ENCODE measurements around the gene PTH2R. TPM values are rescaled to one million over a fixed set of nuclear protein-coding genes. Genes with fewer than 3 reads are reported as not detected.
A peak's percentile ranks its signal among the peaks of the same experiment; 100 is the strongest.

Gene PTH2R, protein sequence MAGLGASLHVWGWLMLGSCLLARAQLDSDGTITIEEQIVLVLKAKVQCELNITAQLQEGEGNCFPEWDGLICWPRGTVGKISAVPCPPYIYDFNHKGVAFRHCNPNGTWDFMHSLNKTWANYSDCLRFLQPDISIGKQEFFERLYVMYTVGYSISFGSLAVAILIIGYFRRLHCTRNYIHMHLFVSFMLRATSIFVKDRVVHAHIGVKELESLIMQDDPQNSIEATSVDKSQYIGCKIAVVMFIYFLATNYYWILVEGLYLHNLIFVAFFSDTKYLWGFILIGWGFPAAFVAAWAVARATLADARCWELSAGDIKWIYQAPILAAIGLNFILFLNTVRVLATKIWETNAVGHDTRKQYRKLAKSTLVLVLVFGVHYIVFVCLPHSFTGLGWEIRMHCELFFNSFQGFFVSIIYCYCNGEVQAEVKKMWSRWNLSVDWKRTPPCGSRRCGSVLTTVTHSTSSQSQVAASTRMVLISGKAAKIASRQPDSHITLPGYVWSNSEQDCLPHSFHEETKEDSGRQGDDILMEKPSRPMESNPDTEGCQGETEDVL
- total RNA-seq (2011; cell fraction: chromatin; rRNA removed; ENCODE audit: low replicate concordance) = 5.3 and 15.2 TPM in 2 replicates
- 1.8 and 3.0 TPM in 2 replicates for total RNA-seq (2011; cell fraction: nucleolus; rRNA removed)
- 3.2 and 5.5 TPM in 2 replicates for total RNA-seq (2011; cell fraction: nucleoplasm; rRNA removed)
- total RNA-seq (2014; rRNA removed) = 2.7 and 4.0 TPM in 2 replicates
- total RNA-seq (2014; rRNA removed; fragmentation: Illumina TruSeq; extraction: Trizol) = 5.8 and 6.4 TPM in 2 replicates
- total RNA-seq (2015; rRNA removed; fragmentation: Illumina TruSeq; extraction: Trizol) = 8.1 and 8.8 TPM in 2 replicates
- 6.0 and 6.5 TPM in 2 replicates for total RNA-seq (2021)
- 3.4 and 6.0 TPM in 2 replicates for polyA plus RNA-seq (2011; rRNA removed)
- polyA plus RNA-seq (2011; cell fraction: cytosol; rRNA removed) = 0.28 and 1.9 TPM in 2 replicates
- polyA plus RNA-seq (2011; cell fraction: nucleus; rRNA removed) = 1.6 and 5.0 TPM in 2 replicates
- 3.8 and 7.3 TPM in 2 replicates for polyA plus RNA-seq (2012)
- polyA plus RNA-seq (2014; fragmentation: Illumina TruSeq; extraction: Trizol) = 4.6 and 4.9 TPM in 2 replicates
- polyA plus RNA-seq (2014; fragmentation: Nextera tagmentation; extraction: Ambion mirVana) = 1 to 10 TPM; 2.7 to 3.4 TPM
- 2.3 and 4.2 TPM in 2 replicates for polyA plus RNA-seq (2014; rRNA removed)
- 4.0 and 9.1 TPM in 2 replicates for polyA minus RNA-seq (2011; rRNA and poly(A)+ RNA removed)
- polyA minus RNA-seq (2011; cell fraction: cytosol; rRNA and poly(A)+ RNA removed) = 2.8 TPM in 1 of 2 replicates, not detected in the other
- polyA minus RNA-seq (2011; cell fraction: nucleus; rRNA and poly(A)+ RNA removed) = 3.0 and 15.1 TPM in 2 replicates
- Bru-seq, nascent RNA = percentile 34 among the genes with signal in this experiment
- percentile 42 among the genes with signal in this experiment for BruChase-seq, experiment 1, labeled RNA remaining after a 2-hour chase
- percentile 41 among the genes with signal in this experiment for BruChase-seq, experiment 2, labeled RNA remaining after a 6-hour chase
- long read RNA-seq, experiment 1, partial matches to known transcripts = 0 of 19 reads
- long read RNA-seq, experiment 1, other reads (novel, unspliced or antisense) = 19 of 19 reads
- long read RNA-seq, experiment 2, partial matches to known transcripts = 2 of 7 reads
- long read RNA-seq, experiment 2, other reads (novel, unspliced or antisense) = 5 of 7 reads
- long read RNA-seq, experiment 3, partial matches to known transcripts = 1 of 8 reads
- long read RNA-seq, experiment 3, other reads (novel, unspliced or antisense) = 7 of 8 reads

DNA sequence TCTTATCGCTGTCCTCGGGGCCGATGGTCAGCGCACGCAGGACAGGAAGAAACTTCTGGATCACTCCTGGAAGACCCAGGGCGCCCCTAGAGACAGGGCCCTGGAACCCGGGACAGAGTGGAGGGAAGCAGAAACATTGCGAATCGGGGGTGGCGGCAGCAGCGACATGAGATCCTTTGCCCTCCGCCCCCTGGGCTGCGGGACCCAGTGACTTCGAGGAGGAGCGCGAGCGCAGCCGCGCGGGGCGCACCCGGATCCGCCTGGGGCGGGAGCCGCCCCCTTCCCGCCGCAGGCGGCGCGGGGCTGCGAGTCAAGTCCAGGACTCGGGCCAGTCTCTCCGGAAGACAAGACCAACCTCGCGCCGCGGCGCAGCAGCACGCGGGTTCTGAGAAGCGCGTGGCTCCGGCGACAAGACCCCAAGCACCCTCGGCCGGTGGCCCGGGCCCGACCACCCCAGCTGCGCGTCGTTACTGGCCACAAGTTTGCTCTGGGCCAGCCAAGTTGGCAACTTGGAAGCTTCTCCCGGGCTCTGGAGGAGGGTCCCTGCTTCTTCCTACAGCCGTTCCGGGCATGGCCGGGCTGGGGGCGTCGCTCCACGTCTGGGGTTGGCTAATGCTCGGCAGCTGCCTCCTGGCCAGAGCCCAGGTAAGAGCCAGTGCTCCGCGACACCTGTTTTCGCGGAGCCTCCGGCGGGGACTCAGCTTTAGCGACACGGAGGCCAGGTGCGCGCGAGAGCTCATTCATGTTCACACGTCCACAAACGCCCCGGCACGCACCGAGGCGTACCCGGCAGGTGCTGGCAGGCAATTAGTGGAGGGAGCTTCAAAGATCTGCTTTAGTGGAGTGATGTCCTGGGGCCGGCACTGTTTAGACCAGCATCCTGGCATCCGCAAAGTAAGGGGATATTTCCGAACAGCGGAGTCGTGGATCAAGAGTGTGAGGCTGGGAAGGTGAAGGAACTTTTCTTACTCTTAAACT, at the start of gene PTH2R:
TSS of gene PTH2R (plus strand) at position 319 of the 978 bp plus-strand sequence. CDS start at position 571, 252 bp downstream.
- Histone ChIP-seq H3K4me3 (0 out of 2 replicates have a peak within 1 kb of the TSS, but pooled peaks have one; percentile 10), H3K9ac (ENCODE audit: insufficient read depth in 1 of 2, low read depth in 2 of 2, low read length in 2 of 2) (peak within 1 kb of the TSS in 1 of 2 experiments; percentile 71; a peak in 2 of 4 replicates), H4K20me1 (replicated peaks; ENCODE audit: control insufficient read depth, insufficient read depth, low read length) (no peaks in the 10 kb centered on the region), H3K9me3 (replicated peaks; ENCODE audit: control insufficient read depth, insufficient read depth, low read depth, low read length) (no peaks in the 10 kb centered on the region), H3K27ac (ENCODE audit: extremely low read depth, low read depth, low read length) (no peak within 1 kb of the TSS), H3K9me1 (ENCODE audit: control insufficient read depth, insufficient read depth, low read length) (no peaks in the 10 kb centered on the region), H3K79me2 (ENCODE audit: control insufficient read depth, insufficient read depth, low read length) (no peaks in the 10 kb centered on the region), H3K36me3 (ENCODE audit: control insufficient read depth, insufficient read depth, low read length) (no peaks in the 10 kb centered on the region), H3K4me1 (replicated peaks in 1 of 2; ENCODE audit: control insufficient read depth in 2 of 2, insufficient read depth in 2 of 2, low read length in 2 of 2) (peaks cover 0 to 9% of the 10 kb centered on the region in 2 experiments; a peak in 2 of 5 replicates), H3K4me2 (ENCODE audit: insufficient read depth, low read length) (no peak within 1 kb of the TSS; the same call in 1 of the 2 replicates), H3K27me3 (ENCODE audit: control insufficient read depth in 2 of 2, insufficient read depth in 2 of 2, low read length in 2 of 2) (peaks cover 2 to 12% of the 10 kb centered on the region in 2 experiments; a peak in 3 of 5 replicates), H2AFZ (ENCODE audit: low read depth, low read length) (peak within 1 kb of the TSS; percentile 55; the same call in 1 of the 2 replicates)
- 5% methylated on average over 51 of the region's 82 CpGs for WGBS (ENCODE audit: insufficient coverage, low coverage, missing lambda C conversion rate)
- in situ Hi-C loops (cut with MboI) (loop anchor here (10.0 to 25.0 kb wide), 2 partner anchors 806 to 1558 kb away; no protein-coding TSS in a partner anchor), intact Hi-C loops (cut with micrococcal nuclease) (loop anchor here (10.0 kb wide), 1 partner anchor 1018 kb away; the partner anchor contains the start of gene MAP2)
- ChIA-PET POLR2A (interaction anchor here (0.7 to 0.8 kb wide), 2 partner anchors 437 to 521 kb away, joined by 3 read pairs; no protein-coding TSS in a partner anchor), CTCF (ENCODE audit: low intra/inter-chr PET ratio) (no interaction called here)
- peak; percentile 14 to 29 (median 24) for DNase-seq (ENCODE audit: extremely low read depth in 1 of 4, low spot score in 3 of 4)
- peak; percentile 89 for ATAC-seq
- FAIRE-seq = no peak
- no TSS peak for BruUV-seq (replicated peaks)
- TF ChIP-seq, protein P1, sequence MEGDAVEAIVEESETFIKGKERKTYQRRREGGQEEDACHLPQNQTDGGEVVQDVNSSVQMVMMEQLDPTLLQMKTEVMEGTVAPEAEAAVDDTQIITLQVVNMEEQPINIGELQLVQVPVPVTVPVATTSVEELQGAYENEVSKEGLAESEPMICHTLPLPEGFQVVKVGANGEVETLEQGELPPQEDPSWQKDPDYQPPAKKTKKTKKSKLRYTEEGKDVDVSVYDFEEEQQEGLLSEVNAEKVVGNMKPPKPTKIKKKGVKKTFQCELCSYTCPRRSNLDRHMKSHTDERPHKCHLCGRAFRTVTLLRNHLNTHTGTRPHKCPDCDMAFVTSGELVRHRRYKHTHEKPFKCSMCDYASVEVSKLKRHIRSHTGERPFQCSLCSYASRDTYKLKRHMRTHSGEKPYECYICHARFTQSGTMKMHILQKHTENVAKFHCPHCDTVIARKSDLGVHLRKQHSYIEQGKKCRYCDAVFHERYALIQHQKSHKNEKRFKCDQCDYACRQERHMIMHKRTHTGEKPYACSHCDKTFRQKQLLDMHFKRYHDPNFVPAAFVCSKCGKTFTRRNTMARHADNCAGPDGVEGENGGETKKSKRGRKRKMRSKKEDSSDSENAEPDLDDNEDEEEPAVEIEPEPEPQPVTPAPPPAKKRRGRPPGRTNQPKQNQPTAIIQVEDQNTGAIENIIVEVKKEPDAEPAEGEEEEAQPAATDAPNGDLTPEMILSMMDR (IDR thresholded peaks at IDR 0.05 in 2 of 3, conservative IDR thresholded peaks at IDR 0.05 in 1 of 3; ENCODE audit: insufficient read depth in 2 of 3, low read depth in 1 of 3, low read length in 3 of 3) = peak in 1 of 3 experiments; percentile 4; a peak in 1 of 6 replicates
- TF ChIP-seq, protein P2, sequence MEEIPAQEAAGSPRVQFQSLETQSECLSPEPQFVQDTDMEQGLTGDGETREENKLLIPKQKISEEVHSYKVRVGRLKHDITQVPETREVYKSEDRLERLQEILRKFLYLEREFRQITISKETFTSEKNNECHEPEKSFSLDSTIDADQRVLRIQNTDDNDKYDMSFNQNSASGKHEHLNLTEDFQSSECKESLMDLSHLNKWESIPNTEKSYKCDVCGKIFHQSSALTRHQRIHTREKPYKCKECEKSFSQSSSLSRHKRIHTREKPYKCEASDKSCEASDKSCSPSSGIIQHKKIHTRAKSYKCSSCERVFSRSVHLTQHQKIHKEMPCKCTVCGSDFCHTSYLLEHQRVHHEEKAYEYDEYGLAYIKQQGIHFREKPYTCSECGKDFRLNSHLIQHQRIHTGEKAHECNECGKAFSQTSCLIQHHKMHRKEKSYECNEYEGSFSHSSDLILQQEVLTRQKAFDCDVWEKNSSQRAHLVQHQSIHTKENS (CRISPR knock-in tag; IDR thresholded peaks at IDR 0.05) = no peak
- TF ChIP-seq NRF1 (conservative IDR thresholded peaks at IDR 0.05 in 1 of 2, IDR thresholded peaks at IDR 0.05 in 1 of 2) (peak; percentile 54 to 60; a peak in 3 of 4 replicates), CHD4 (IDR thresholded peaks at IDR 0.05; ENCODE audit: insufficient read depth, insufficient replicate concordance, low read depth, low read length, poor library complexity, severe bottlenecking) (no peak), ZFX (CRISPR knock-in tag; IDR thresholded peaks at IDR 0.05) (peak; percentile 25; the same call in 1 of the 2 replicates)
